Large intestine (tissue), 3 donors: Measurements from ENCODE around the gene GNG2. TPM values are rescaled to one million over a fixed set of nuclear protein-coding genes. Genes with fewer than 3 reads are reported as not detected.
A peak's percentile ranks its signal among the peaks of the same experiment; 100 is the strongest.

Experiments used
- DNase-seq, 2 donors: peaks; one replicate each; pipeline versions ENCODE4 v3.0.0 to v3.0.0-alpha.2; 2013
- H3K27ac ChIP-seq: one replicate; pipeline ENCODE4 v1.5.1; 2013; ENCODE audit warnings: low read length
- H3K27me3 ChIP-seq: 2 replicates; pipeline ENCODE4 v1.6.1; 2013; ENCODE audit warnings: low read length; ENCODE audit not compliant: control insufficient read depth, insufficient read depth
- H3K36me3 ChIP-seq: 2 replicates; pipeline ENCODE4 v1.6.1; 2013; ENCODE audit warnings: low read length; ENCODE audit not compliant: control insufficient read depth, insufficient read depth
- H3K4me1 ChIP-seq: one replicate; pipeline ENCODE4 v1.6.1; 2013; ENCODE audit warnings: low read length; ENCODE audit not compliant: control insufficient read depth, insufficient read depth
- H3K4me3 ChIP-seq: one replicate; pipeline ENCODE4 v1.5.1; 2013; ENCODE audit warnings: low read length
- H3K9me3 ChIP-seq: one replicate; pipeline ENCODE4 v1.6.1; 2013; ENCODE audit warnings: mild to moderate bottlenecking, low read depth, low read length, moderate library complexity; ENCODE audit not compliant: control insufficient read depth
- WGBS: methylation state at CpG from one replicate; pipeline ENCODE4 v1.1.5; 2013; ENCODE audit warnings: low lambda C conversion rate; ENCODE audit not compliant: insufficient coverage; 5-methylcytosine and 5-hydroxymethylcytosine counted together
- polyA plus RNA-seq: library from polyadenylated mRNA; unstranded; fragments of 120-200 nt; gene quantifications from one replicate; pipeline ENCODE4 v1.2.1, GENCODE V29; 2013

GNG2 gene
- polyA plus RNA-seq, 1 donor = 50.6 TPM

DNA sequence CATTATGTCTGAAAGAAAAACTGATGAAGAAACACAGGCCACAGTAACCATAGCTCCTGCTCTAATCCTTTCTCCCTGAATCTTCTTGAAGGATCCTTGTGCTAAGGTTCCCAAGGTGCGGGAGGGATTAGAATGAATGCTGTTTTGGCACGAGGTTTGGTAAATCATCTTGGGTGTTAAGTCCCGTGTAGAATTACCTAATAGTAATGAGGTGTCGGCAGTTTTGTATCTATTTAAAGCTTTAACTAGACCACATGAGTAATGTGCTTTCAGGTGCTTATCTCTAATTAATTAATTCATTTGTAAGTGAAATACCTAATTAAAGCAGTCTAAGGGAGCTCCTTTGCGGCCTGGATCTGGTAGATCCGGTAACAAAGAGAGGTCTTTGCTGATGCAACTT, 53.9 kb downstream of the GNG2 start:
- Histone ChIP-seq H3K4me1 (no peaks in the 10 kb centered on the region), H3K4me3 (no peak overlapping the region), H3K9me3 (no peaks in the 10 kb centered on the region), H3K27ac (no peak overlapping the region), H3K36me3 (no peaks in the 10 kb centered on the region), H3K27me3 (no peaks in the 10 kb centered on the region)
- DNase-seq = no peak
- WGBS = no CpG with 5 or more reads among the region's 6 CpGs

GRCh38 chr14:51917193-51917592, 56.8 kb downstream of the GNG2 start:
- 100% methylated on average over 3 of the region's 6 CpGs for WGBS
- Histone ChIP-seq H3K4me1 (no peaks in the 10 kb centered on the region), H3K27ac (no peak overlapping the region), H3K36me3 (no peaks in the 10 kb centered on the region), H3K27me3 (no peaks in the 10 kb centered on the region), H3K4me3 (no peak overlapping the region), H3K9me3 (no peaks in the 10 kb centered on the region)
- DNase-seq = no peak

GRCh38 chr14:51921026-51921425, 60.6 kb downstream of the GNG2 start:
- 56% methylated on average over 2 of the region's 3 CpGs for WGBS
- no peaks in the 10 kb centered on the region for H3K36me3 ChIP-seq
- H3K27me3 ChIP-seq = no peaks in the 10 kb centered on the region
- no peaks in the 10 kb centered on the region for H3K9me3 ChIP-seq
- DNase-seq = no peak
- no peak overlapping the region for H3K4me3 ChIP-seq
- H3K27ac ChIP-seq = no peak overlapping the region
- no peaks in the 10 kb centered on the region for H3K4me1 ChIP-seq

DNA sequence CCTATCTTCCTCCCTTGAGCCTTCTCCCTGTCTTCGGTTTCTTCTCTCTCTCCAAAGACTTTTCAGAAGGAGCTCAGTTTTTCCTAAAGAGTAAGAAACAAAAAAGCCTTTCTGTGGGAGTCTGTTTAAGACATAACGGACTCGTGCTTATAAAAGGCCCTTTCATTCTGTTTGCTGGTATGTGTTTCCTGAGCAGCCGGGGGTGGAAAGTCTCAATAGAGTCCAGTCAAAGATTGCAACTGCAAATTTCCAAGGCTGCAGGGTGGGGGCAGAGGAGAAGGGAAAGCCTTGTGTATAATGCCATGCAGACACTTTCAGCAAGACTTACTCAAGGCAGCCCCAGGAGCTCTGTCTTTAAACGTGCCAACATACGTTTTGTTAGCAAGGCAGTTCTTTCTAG, 62.2 kb downstream of the GNG2 start:
- Histone ChIP-seq H3K36me3 (no peaks in the 10 kb centered on the region), H3K9me3 (no peaks in the 10 kb centered on the region), H3K4me3 (no peak overlapping the region), H3K27ac (no peak overlapping the region), H3K27me3 (no peaks in the 10 kb centered on the region), H3K4me1 (no peaks in the 10 kb centered on the region)
- peak in 1 of 2 donors; percentile 10 for DNase-seq
- 83% methylated on average over 1 of the region's 6 CpGs for WGBS

DNA sequence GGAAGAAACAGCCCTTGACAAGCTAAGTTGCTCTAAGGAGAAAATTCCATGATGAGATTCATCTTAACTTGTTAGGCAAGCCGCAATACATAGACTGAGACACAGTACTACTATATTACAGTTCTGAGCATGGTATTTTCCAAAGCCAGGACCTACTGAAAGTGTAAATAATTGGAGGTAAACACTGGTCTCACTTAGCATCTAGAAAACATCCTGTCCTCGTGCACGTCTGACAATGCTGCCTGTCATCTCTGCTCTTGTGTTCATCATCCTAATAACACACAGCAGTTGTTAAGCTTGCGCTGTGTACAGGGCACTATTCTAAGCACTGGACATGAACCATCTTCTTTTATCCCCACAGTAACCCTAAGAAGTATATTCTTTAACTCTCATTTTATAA, 64.2 kb downstream of the GNG2 start:
- Histone ChIP-seq H3K4me1 (no peaks in the 10 kb centered on the region), H3K27ac (no peak overlapping the region), H3K27me3 (no peaks in the 10 kb centered on the region), H3K4me3 (no peak overlapping the region), H3K36me3 (no peaks in the 10 kb centered on the region), H3K9me3 (no peaks in the 10 kb centered on the region)
- WGBS = 100% methylated on average over 1 of the region's 4 CpGs
- DNase-seq = no peak

DNA sequence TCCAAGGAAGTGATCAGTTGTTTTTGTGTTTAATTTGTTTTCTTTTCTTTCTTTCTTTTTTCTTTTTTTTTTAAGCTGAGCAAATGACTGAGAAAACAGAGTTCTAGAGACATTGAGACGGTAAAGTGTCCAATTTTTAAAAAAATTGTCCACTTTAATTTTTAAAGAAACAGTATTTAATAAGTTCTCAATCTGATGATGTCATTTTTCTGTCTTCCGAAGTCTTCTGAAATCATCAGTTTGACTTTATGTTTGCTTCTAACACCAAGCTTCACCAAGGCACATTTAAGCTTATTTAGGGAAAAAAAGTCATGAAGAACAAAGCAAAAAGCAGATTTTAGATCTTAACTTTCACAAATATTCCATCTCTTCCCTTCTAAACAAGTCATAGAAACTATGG, 65.6 kb downstream of the GNG2 start:
- no peak overlapping the region for H3K27ac ChIP-seq
- H3K9me3 ChIP-seq = no peaks in the 10 kb centered on the region
- no peak for DNase-seq
- no peaks in the 10 kb centered on the region for H3K4me1 ChIP-seq
- no peak overlapping the region for H3K4me3 ChIP-seq
- no peaks in the 10 kb centered on the region for H3K27me3 ChIP-seq
- H3K36me3 ChIP-seq = no peaks in the 10 kb centered on the region
- WGBS = 89% methylated on average over 2 of the region's 2 CpGs

DNA sequence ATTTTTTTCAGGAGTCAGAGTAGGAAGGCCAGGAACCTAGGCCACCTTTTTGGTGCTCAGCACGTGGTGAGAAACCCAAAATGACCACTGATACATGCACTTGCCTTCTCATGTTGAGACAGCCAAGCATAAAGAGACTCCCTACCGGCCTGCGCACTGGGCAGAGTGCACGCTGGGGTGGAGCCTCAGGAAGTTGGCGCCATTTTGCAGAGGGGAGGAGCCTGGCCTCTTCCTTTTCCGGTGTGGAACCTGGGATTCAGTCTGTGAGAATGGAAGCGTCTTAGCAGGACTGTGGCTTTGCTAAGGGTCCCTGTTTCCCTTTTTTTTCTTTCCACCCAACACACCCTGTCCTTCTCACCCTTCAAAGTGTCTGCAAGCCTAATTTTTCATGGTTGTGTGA, 66.0 kb downstream of the GNG2 start:
- no peaks in the 10 kb centered on the region for H3K4me1 ChIP-seq
- no CpG with 5 or more reads among the region's 7 CpGs for WGBS
- H3K36me3 ChIP-seq = no peaks in the 10 kb centered on the region
- no peaks in the 10 kb centered on the region for H3K27me3 ChIP-seq
- no peaks in the 10 kb centered on the region for H3K9me3 ChIP-seq
- H3K27ac ChIP-seq = no peak overlapping the region
- DNase-seq = no peak
- H3K4me3 ChIP-seq = no peak overlapping the region

DNA sequence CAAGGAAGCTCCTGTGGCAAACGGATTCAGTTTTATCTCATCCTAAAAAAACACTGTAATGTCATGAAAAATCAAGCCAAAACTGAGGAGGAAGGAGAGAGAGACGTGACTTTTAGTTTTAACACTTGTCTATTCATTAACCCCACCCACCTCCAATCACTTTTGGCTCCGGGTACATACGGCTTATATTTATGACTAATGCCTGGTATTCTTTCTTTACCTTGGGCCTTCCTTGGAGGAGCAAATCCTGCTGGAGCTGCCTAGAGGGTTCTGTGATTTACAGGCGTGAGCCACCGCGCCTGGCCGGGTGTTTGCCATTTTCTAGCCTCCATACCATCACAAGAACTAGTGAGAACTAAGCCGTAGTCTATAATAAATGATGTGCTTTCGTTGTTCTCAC, 68.2 kb downstream of the GNG2 start:
- DNase-seq = no peak

GRCh38 chr14:51929166-51929565, 68.8 kb downstream of the GNG2 start:
- DNase-seq = no peak
- no peaks in the 10 kb centered on the region for H3K4me1 ChIP-seq
- H3K27ac ChIP-seq = no peak overlapping the region
- WGBS = no CpG with 5 or more reads among the region's 4 CpGs
- H3K4me3 ChIP-seq = no peak overlapping the region
- no peaks in the 10 kb centered on the region for H3K36me3 ChIP-seq
- no peaks in the 10 kb centered on the region for H3K27me3 ChIP-seq
- H3K9me3 ChIP-seq = no peaks in the 10 kb centered on the region

More for the DNA sequence above, 68.2 kb downstream of the GNG2 start:
- H3K9me3 ChIP-seq = no peaks in the 10 kb centered on the region
- H3K27ac ChIP-seq = no peak overlapping the region
- WGBS = 92% methylated on average over 2 of the region's 10 CpGs
- no peak overlapping the region for H3K4me3 ChIP-seq
- H3K27me3 ChIP-seq = no peaks in the 10 kb centered on the region
- H3K4me1 ChIP-seq = no peaks in the 10 kb centered on the region
- no peaks in the 10 kb centered on the region for H3K36me3 ChIP-seq

DNA sequence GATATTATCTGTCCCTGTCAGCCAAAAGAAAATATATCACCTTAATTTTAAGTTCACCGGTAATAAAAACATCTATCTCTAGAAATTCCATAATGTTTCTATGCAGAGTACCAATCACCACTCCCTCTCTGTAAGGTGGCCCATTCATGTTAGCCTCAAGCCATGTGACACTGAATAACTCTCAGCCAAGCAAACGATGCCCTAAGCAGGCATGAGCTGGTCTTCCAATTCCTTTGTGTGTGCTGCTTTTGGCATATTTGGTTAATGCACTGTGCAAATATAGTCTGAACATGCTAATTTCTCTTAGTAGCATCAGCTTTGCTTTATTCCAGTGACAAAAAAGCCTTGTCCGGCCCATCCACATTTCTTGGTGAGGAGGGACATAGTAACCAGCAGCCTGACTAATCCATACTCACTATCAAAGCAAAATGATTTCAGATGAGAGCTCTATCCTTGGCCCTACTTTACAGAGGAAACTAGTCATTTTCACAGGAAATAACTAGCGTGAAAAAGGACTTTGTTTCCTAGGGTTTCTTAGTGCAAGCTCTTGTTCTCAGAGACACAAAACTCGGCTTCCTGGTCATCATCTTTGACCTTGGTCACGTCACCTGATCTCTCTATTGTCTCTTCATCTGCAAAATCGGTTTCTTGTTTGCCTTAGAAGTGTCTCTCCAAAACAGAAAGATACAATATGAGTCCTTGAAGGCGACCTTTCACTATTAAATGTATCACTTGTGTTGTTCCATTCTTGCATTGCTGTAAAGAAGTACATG, 69.7 kb downstream of the GNG2 start:
- Histone ChIP-seq H3K4me1 (no peaks in the 10 kb centered on the region), H3K27me3 (no peaks in the 10 kb centered on the region), H3K9me3 (no peaks in the 10 kb centered on the region), H3K36me3 (no peaks in the 10 kb centered on the region), H3K27ac (no peak overlapping the region), H3K4me3 (no peak overlapping the region)
- 100% methylated on average over 1 of the region's 8 CpGs for WGBS
- DNase-seq = no peak

GRCh38 chr14:51931308-51931707, 70.9 kb downstream of the GNG2 start:
- no peaks in the 10 kb centered on the region for H3K4me1 ChIP-seq
- no peak for DNase-seq
- no peaks in the 10 kb centered on the region for H3K36me3 ChIP-seq
- H3K27me3 ChIP-seq = no peaks in the 10 kb centered on the region
- no peak overlapping the region for H3K27ac ChIP-seq
- no peak overlapping the region for H3K4me3 ChIP-seq
- 17% methylated on average over 1 of the region's 2 CpGs for WGBS
- no peaks in the 10 kb centered on the region for H3K9me3 ChIP-seq
